CD4-positive, alpha-beta T cell (primary cell): Measurements from ENCODE around the gene FCRLB. TPM values are rescaled to one million over a fixed set of nuclear protein-coding genes. Genes with fewer than 3 reads are reported as not detected.

ENCODE experiments used
- ATAC-seq: fragments of 200-7000 bp; cut with Tn5 transposase; one replicate; pipeline ENCODE4 v1.10.0; 2022; ENCODE audit warnings: mild to moderate bottlenecking; ENCODE audit not compliant: poor library complexity
- CTCF ChIA-PET: fragments of 350-600 bp; sonication (Branson Sonifier 250); formaldehyde crosslinking; loops from one replicate; lab custom pipeline; 2021; ENCODE audit warnings: antibody characterized with exemption, inconsistent platforms; lab: Charles Lee
- POLR2A ChIA-PET: fragments of 350-600 bp; sonication (Branson Sonifier 250); formaldehyde crosslinking; loops from one replicate; lab custom pipeline; 2021; ENCODE audit warnings: antibody characterized with exemption, inconsistent platforms; lab: Charles Lee
- DNase-seq, 14 experiments: peaks; one replicate each; pipeline ENCODE4 v3.0.0-alpha.2; 2013 to 2020; ENCODE audit warnings: mixed read lengths in 2 of 14
- H3K27ac ChIP-seq, 2 donors: one replicate each; pipeline versions ENCODE4 v1.5.1 to v1.7.0; 2013; ENCODE audit warnings: low read length in 2 of 2, low read depth in 1 of 2, mild to moderate bottlenecking in 1 of 2
- H3K27me3 ChIP-seq, 2 experiments: 1 replicate in 1 of 2; 2 replicates in 1 of 2; pipeline versions ENCODE4 v1.6.1 to v1.7.0; 2013; ENCODE audit warnings: low read length in 2 of 2, control low read depth in 1 of 2, mild to moderate bottlenecking in 1 of 2, moderate library complexity in 1 of 2; ENCODE audit not compliant: insufficient read depth in 2 of 2, control insufficient read depth in 1 of 2
- H3K36me3 ChIP-seq: one replicate; pipeline ENCODE4 v1.6.1; 2013; ENCODE audit warnings: low read length, control low read depth; ENCODE audit not compliant: insufficient read depth
- H3K4me1 ChIP-seq: one replicate; pipeline ENCODE4 v1.6.1; 2013; ENCODE audit warnings: low read length, control low read depth; ENCODE audit not compliant: insufficient read depth
- H3K4me3 ChIP-seq: one replicate; pipeline ENCODE4 v1.5.1; 2013; ENCODE audit warnings: mild to moderate bottlenecking, low read length, moderate library complexity
- H3K9me3 ChIP-seq, 2 experiments: 1 replicate in 1 of 2; 2 replicates in 1 of 2; pipeline versions ENCODE4 v1.6.1 to v1.7.0; 2013; ENCODE audit warnings: low read length in 2 of 2, mild to moderate bottlenecking in 2 of 2, control low read depth in 1 of 2, moderate library complexity in 1 of 2; ENCODE audit not compliant: control insufficient read depth in 1 of 2, insufficient read depth in 1 of 2
- H3K27ac Mint-ChIP-seq: one replicate; pipeline ENCODE4 v1.8.0; 2020; ENCODE audit warnings: mixed read lengths
- H3K27me3 Mint-ChIP-seq: one replicate; pipeline ENCODE4 v1.8.0; 2021; ENCODE audit warnings: mixed read lengths
- H3K36me3 Mint-ChIP-seq: one replicate; pipeline ENCODE4 v1.8.0; 2021; ENCODE audit warnings: low read depth, mixed read lengths
- H3K4me1 Mint-ChIP-seq: one replicate; pipeline ENCODE4 v1.8.0; 2021; ENCODE audit warnings: low read depth, mixed read lengths
- H3K4me3 Mint-ChIP-seq: one replicate; pipeline ENCODE4 v1.8.0; 2020; ENCODE audit warnings: mild to moderate bottlenecking, mixed read lengths
- H3K9me3 Mint-ChIP-seq: one replicate; pipeline ENCODE4 v1.8.0; 2020; ENCODE audit warnings: mixed read lengths
- CTCF ChIP-seq: fragments of 200-600 bp; IDR thresholded peaks from one replicate; pipeline ENCODE4 v1.8.0; 2022; ENCODE audit warnings: antibody characterized with exemption, mild to moderate bottlenecking
- intact Hi-C, 2 experiments: fragments of 100-400 bp; cut with DNase I in 1 of 2; cut with micrococcal nuclease in 1 of 2; formaldehyde crosslinking; loops; one replicate each; pipeline versions ENCODE4 v1.15.1 to v1.9.0; 2023 to 2025; cut with DNase I, micrococcal nuclease
- total RNA-seq, 174 experiments: library from RNA in 2 of 174; stranded (reverse) in 2 of 174; gene quantifications; one replicate each; pipeline ENCODE4 v1.2.3 and lab custom pipeline; 2021 to 2026

The FCRLB gene
- total RNA-seq, 2 experiments from 2014 or later, result 0.11 TPM; not detected in 1

GRCh38 chr1:161702250-161702649 is 19.1 kb upstream of the FCRLB start:
- no peak for ATAC-seq
- no peaks in the 10 kb centered on the region for H3K36me3 ChIP-seq
- H3K9me3 ChIP-seq, result no peaks in the 10 kb centered on the region
- ChIA-PET CTCF (no interaction called here), POLR2A (no interaction called here)
- Mint-ChIP-seq H3K4me1 (no peaks in the 10 kb centered on the region), H3K9me3 (no peaks in the 10 kb centered on the region), H3K36me3 (no peaks in the 10 kb centered on the region), H3K27me3 (peaks cover 4% of the 10 kb centered on the region), H3K27ac (no peak overlapping the region), H3K4me3 (no peak overlapping the region)
- TF ChIP-seq CTCF, result no peak
- no peaks in the 10 kb centered on the region for H3K27me3 ChIP-seq
- H3K27ac ChIP-seq, result no peak overlapping the region
- no peak for DNase-seq
- no peak overlapping the region for H3K4me3 ChIP-seq
- intact Hi-C loops, result no loop called here
- no peaks in the 10 kb centered on the region for H3K4me1 ChIP-seq

- ChIA-PET CTCF (no interaction called here), POLR2A (no interaction called here)
- H3K27me3 ChIP-seq, result peaks cover 0 to 2% of the 10 kb centered on the region in 2 experiments
- Mint-ChIP-seq H3K36me3 (no peaks in the 10 kb centered on the region), H3K4me1 (no peaks in the 10 kb centered on the region), H3K9me3 (no peaks in the 10 kb centered on the region), H3K27me3 (peaks cover 11% of the 10 kb centered on the region), H3K27ac (no peak overlapping the region), H3K4me3 (no peak overlapping the region)
- H3K4me1 ChIP-seq, result no peaks in the 10 kb centered on the region
- no peak for DNase-seq
- H3K4me3 ChIP-seq, result no peak overlapping the region
- intact Hi-C loops, result no loop called here
- ATAC-seq, result no peak
- no peak for TF ChIP-seq CTCF
- no peaks in the 10 kb centered on the region for H3K36me3 ChIP-seq
- H3K27ac ChIP-seq, result no peak overlapping the region
- no peaks in the 10 kb centered on the region for H3K9me3 ChIP-seq
These were observed 15.8 kb upstream of the FCRLB start for GRCh38 chr1:161705537-161705936.

GRCh38 chr1:161706113-161706481 is 15.2 kb upstream of the FCRLB start:
- no peak overlapping the region for H3K4me3 Mint-ChIP-seq
- H3K27me3 Mint-ChIP-seq, result peaks cover 11% of the 10 kb centered on the region
- CTCF ChIA-PET, result no interaction called here
- POLR2A ChIA-PET, result no interaction called here
- Histone ChIP-seq H3K27ac (no peak overlapping the region), H3K9me3 (no peaks in the 10 kb centered on the region), H3K27me3 (peaks cover 0 to 2% of the 10 kb centered on the region in 2 experiments), H3K4me1 (no peaks in the 10 kb centered on the region), H3K36me3 (no peaks in the 10 kb centered on the region), H3K4me3 (no peak overlapping the region)
- no peak for TF ChIP-seq CTCF
- no peak for DNase-seq
- ATAC-seq, result no peak
- no peaks in the 10 kb centered on the region for H3K9me3 Mint-ChIP-seq
- no peak overlapping the region for H3K27ac Mint-ChIP-seq
- no peaks in the 10 kb centered on the region for H3K4me1 Mint-ChIP-seq
- intact Hi-C loops, result no loop called here
- H3K36me3 Mint-ChIP-seq, result no peaks in the 10 kb centered on the region
